Immature natural killer cell (primary cell): Measurements from ENCODE around the gene CAV1. TPM values are rescaled to one million over a fixed set of nuclear protein-coding genes. Genes with fewer than 3 reads are reported as not detected.

Source experiments
- DNase-seq, 3 donors: peaks; one replicate each; pipeline ENCODE4 v3.0.0; 2022; ENCODE audit warnings: mixed read lengths in 1 of 3
- H3K27ac Mint-ChIP-seq, 6 donors: one replicate each; pipeline ENCODE4 v1.8.0; 2020; ENCODE audit warnings: mixed read lengths in 6 of 6, mild to moderate bottlenecking in 5 of 6, inconsistent platforms in 4 of 6, moderate library complexity in 3 of 6
- H3K27me3 Mint-ChIP-seq, 3 donors: one replicate each; pipeline ENCODE4 v1.8.0; 2020 to 2021; ENCODE audit warnings: low read depth in 3 of 3, mild to moderate bottlenecking in 3 of 3, mixed read lengths in 3 of 3, moderate library complexity in 3 of 3, inconsistent platforms in 1 of 3
- H3K36me3 Mint-ChIP-seq, 3 donors: one replicate each; pipeline ENCODE4 v1.8.0; 2020; ENCODE audit warnings: mixed read lengths in 3 of 3, inconsistent platforms in 2 of 3, mild to moderate bottlenecking in 2 of 3
- H3K4me1 Mint-ChIP-seq, 2 donors: one replicate each; pipeline ENCODE4 v1.8.0; 2020; ENCODE audit warnings: inconsistent platforms in 2 of 2, mild to moderate bottlenecking in 2 of 2, mixed read lengths in 2 of 2, moderate library complexity in 1 of 2
- H3K4me3 Mint-ChIP-seq, 5 donors: one replicate each; pipeline ENCODE4 v1.8.0; 2020; ENCODE audit warnings: mild to moderate bottlenecking in 5 of 5, mixed read lengths in 5 of 5, inconsistent platforms in 3 of 5, moderate library complexity in 3 of 5
- H3K9me3 Mint-ChIP-seq, 6 donors: one replicate each; pipeline ENCODE4 v1.8.0; 2020; ENCODE audit warnings: mild to moderate bottlenecking in 6 of 6, mixed read lengths in 6 of 6, inconsistent platforms in 4 of 6, moderate library complexity in 3 of 6
- polyA plus RNA-seq, 3 donors: library from polyadenylated mRNA; unstranded; fragments of 300-500 nt; fragmentation: Illumina TruSeq; gene quantifications; one replicate each; pipeline ENCODE4 v1.2.3, GENCODE V29; 2021

The CAV1 gene
- polyA plus RNA-seq, 3 donors from 2014 or later, result 0.53 to 2.2 TPM; not detected in 1

GRCh38 chr7:116560021-116560970, 35.5 kb downstream of the CAV1 start:
- H3K27ac Mint-ChIP-seq, result no peak overlapping the region
- no peak overlapping the region for H3K4me3 Mint-ChIP-seq
- no peaks in the 10 kb centered on the region for H3K4me1 Mint-ChIP-seq
- no peak for DNase-seq
- H3K36me3 Mint-ChIP-seq, result no peaks in the 10 kb centered on the region
- H3K9me3 Mint-ChIP-seq, result peaks cover 0 to 2% (median 0%) of the 10 kb centered on the region in 6 donors
- peaks cover 2 to 3% (median 3%) of the 10 kb centered on the region in 3 donors for H3K27me3 Mint-ChIP-seq

GRCh38 chr7:116561697-116562483, 37.1 kb downstream of the CAV1 start:
- DNase-seq, result no peak
- Mint-ChIP-seq H3K9me3 (peaks cover 0 to 2% (median 0%) of the 10 kb centered on the region in 6 donors), H3K4me1 (no peaks in the 10 kb centered on the region), H3K36me3 (no peaks in the 10 kb centered on the region), H3K27me3 (peaks cover 2 to 3% (median 3%) of the 10 kb centered on the region in 3 donors), H3K4me3 (no peak overlapping the region), H3K27ac (no peak overlapping the region)

GRCh38 chr7:116562529-116563121, 37.8 kb downstream of the CAV1 start:
- no peak for DNase-seq
- Mint-ChIP-seq H3K9me3 (peaks cover 0 to 2% (median 0%) of the 10 kb centered on the region in 6 donors), H3K36me3 (no peaks in the 10 kb centered on the region), H3K27me3 (peaks cover 1 to 3% (median 2%) of the 10 kb centered on the region in 3 donors), H3K4me3 (no peak overlapping the region), H3K4me1 (no peaks in the 10 kb centered on the region), H3K27ac (no peak overlapping the region)

- Mint-ChIP-seq H3K27me3 (peaks cover 0 to 6% (median 4%) of the 10 kb centered on the region in 3 donors), H3K27ac (no peak overlapping the region), H3K9me3 (peaks cover 0 to 2% (median 0%) of the 10 kb centered on the region in 6 donors), H3K36me3 (no peaks in the 10 kb centered on the region), H3K4me1 (no peaks in the 10 kb centered on the region), H3K4me3 (no peak overlapping the region)
- no peak for DNase-seq
These were observed 41.1 kb downstream of the CAV1 start for GRCh38 chr7:116565981-116566380.

- H3K27me3 Mint-ChIP-seq, result peaks cover 0 to 6% (median 3%) of the 10 kb centered on the region in 3 donors
- no peak overlapping the region for H3K4me3 Mint-ChIP-seq
- no peaks in the 10 kb centered on the region for H3K36me3 Mint-ChIP-seq
- H3K4me1 Mint-ChIP-seq, result no peaks in the 10 kb centered on the region
- no peak overlapping the region for H3K27ac Mint-ChIP-seq
- peaks cover 0 to 2% (median 0%) of the 10 kb centered on the region in 6 donors for H3K9me3 Mint-ChIP-seq
- no peak for DNase-seq
These were observed 41.8 kb downstream of the CAV1 start for GRCh38 chr7:116566666-116567065.

- no peak for DNase-seq
- Mint-ChIP-seq H3K27ac (no peak overlapping the region), H3K4me3 (no peak overlapping the region), H3K27me3 (peaks cover 0 to 6% (median 3%) of the 10 kb centered on the region in 3 donors), H3K9me3 (no peaks in the 10 kb centered on the region), H3K4me1 (no peaks in the 10 kb centered on the region), H3K36me3 (no peaks in the 10 kb centered on the region)
These were observed 44.9 kb downstream of the CAV1 start for GRCh38 chr7:116569737-116570136.

- H3K36me3 Mint-ChIP-seq, result no peaks in the 10 kb centered on the region
- no peak overlapping the region for H3K27ac Mint-ChIP-seq
- DNase-seq, result no peak
- H3K4me1 Mint-ChIP-seq, result no peaks in the 10 kb centered on the region
- H3K4me3 Mint-ChIP-seq, result no peak overlapping the region
- no peaks in the 10 kb centered on the region for H3K9me3 Mint-ChIP-seq
- H3K27me3 Mint-ChIP-seq, result peaks cover 0 to 6% (median 4%) of the 10 kb centered on the region in 3 donors
These were observed 45.5 kb downstream of the CAV1 start for GRCh38 chr7:116570306-116570705.

- Mint-ChIP-seq H3K36me3 (no peaks in the 10 kb centered on the region), H3K9me3 (no peaks in the 10 kb centered on the region), H3K27me3 (peaks cover 0 to 6% (median 5%) of the 10 kb centered on the region in 3 donors), H3K27ac (no peak overlapping the region), H3K4me3 (no peak overlapping the region), H3K4me1 (no peaks in the 10 kb centered on the region)
- DNase-seq, result no peak
These were observed 46.2 kb downstream of the CAV1 start for GRCh38 chr7:116571037-116571436.

- DNase-seq, result no peak
- Mint-ChIP-seq H3K36me3 (no peaks in the 10 kb centered on the region), H3K4me1 (no peaks in the 10 kb centered on the region)
These were observed 46.7 kb downstream of the CAV1 start for GRCh38 chr7:116571552-116571951.

GRCh38 chr7:116572036-116572435, 47.2 kb downstream of the CAV1 start:
- Mint-ChIP-seq H3K27me3 (peaks cover 0 to 6% (median 5%) of the 10 kb centered on the region in 3 donors), H3K4me1 (no peaks in the 10 kb centered on the region), H3K4me3 (no peak overlapping the region), H3K36me3 (no peaks in the 10 kb centered on the region), H3K27ac (no peak overlapping the region), H3K9me3 (no peaks in the 10 kb centered on the region)
- no peak for DNase-seq

More at GRCh38 chr7:116571552-116571951, 46.7 kb downstream of the CAV1 start:
- no peak overlapping the region for H3K27ac Mint-ChIP-seq
- no peak overlapping the region for H3K4me3 Mint-ChIP-seq
- H3K27me3 Mint-ChIP-seq, result peaks cover 0 to 6% (median 5%) of the 10 kb centered on the region in 3 donors
- H3K9me3 Mint-ChIP-seq, result no peaks in the 10 kb centered on the region

- Mint-ChIP-seq H3K9me3 (no peaks in the 10 kb centered on the region), H3K4me3 (no peak overlapping the region), H3K27ac (no peak overlapping the region), H3K4me1 (no peaks in the 10 kb centered on the region), H3K27me3 (peaks cover 0 to 9% (median 5%) of the 10 kb centered on the region in 3 donors), H3K36me3 (no peaks in the 10 kb centered on the region)
- DNase-seq, result no peak
These were observed 48.7 kb downstream of the CAV1 start for GRCh38 chr7:116573541-116573940.

- H3K9me3 Mint-ChIP-seq, result no peaks in the 10 kb centered on the region
- peaks cover 0 to 9% (median 5%) of the 10 kb centered on the region in 3 donors for H3K27me3 Mint-ChIP-seq
- H3K36me3 Mint-ChIP-seq, result no peaks in the 10 kb centered on the region
- H3K27ac Mint-ChIP-seq, result no peak overlapping the region
- no peaks in the 10 kb centered on the region for H3K4me1 Mint-ChIP-seq
- H3K4me3 Mint-ChIP-seq, result no peak overlapping the region
- DNase-seq, result no peak
These were observed 49.4 kb downstream of the CAV1 start for GRCh38 chr7:116574025-116574822.

GRCh38 chr7:116575853-116576252, 51.0 kb downstream of the CAV1 start:
- Mint-ChIP-seq H3K27me3 (peaks cover 0 to 6% (median 3%) of the 10 kb centered on the region in 3 donors), H3K36me3 (no peaks in the 10 kb centered on the region), H3K9me3 (no peaks in the 10 kb centered on the region), H3K27ac (no peak overlapping the region), H3K4me1 (no peaks in the 10 kb centered on the region), H3K4me3 (no peak overlapping the region)
- DNase-seq, result no peak
